Measurements from ENCODE around the gene TUBD1. TPM values are rescaled to one million over a fixed set of nuclear protein-coding genes. Genes with fewer than 3 reads are reported as not detected.
"Not testable (repeated sequence)": the region's sequence is repeated elsewhere in the genome, so short reads cannot be mapped to it uniquely, and the experiment has no call there.

The TUBD1 gene, protein sequence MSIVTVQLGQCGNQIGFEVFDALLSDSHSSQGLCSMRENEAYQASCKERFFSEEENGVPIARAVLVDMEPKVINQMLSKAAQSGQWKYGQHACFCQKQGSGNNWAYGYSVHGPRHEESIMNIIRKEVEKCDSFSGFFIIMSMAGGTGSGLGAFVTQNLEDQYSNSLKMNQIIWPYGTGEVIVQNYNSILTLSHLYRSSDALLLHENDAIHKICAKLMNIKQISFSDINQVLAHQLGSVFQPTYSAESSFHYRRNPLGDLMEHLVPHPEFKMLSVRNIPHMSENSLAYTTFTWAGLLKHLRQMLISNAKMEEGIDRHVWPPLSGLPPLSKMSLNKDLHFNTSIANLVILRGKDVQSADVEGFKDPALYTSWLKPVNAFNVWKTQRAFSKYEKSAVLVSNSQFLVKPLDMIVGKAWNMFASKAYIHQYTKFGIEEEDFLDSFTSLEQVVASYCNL
- total RNA-seq (ENCODE audit: low replicate concordance), result 8.0 and 16.7 TPM in 2 replicates
- long read RNA-seq, transcript TUBD1-202 (8 exons, 1,769 nt), result minor isoform, 7 of 53 reads
- long read RNA-seq, transcript TUBD1-201 (9 exons, 2,490 nt), result major isoform, 21 of 53 reads
- long read RNA-seq, partial matches to known transcripts, result 1 of 53 reads
- long read RNA-seq, other reads (novel, unspliced or antisense), result 23 of 53 reads

DNA sequence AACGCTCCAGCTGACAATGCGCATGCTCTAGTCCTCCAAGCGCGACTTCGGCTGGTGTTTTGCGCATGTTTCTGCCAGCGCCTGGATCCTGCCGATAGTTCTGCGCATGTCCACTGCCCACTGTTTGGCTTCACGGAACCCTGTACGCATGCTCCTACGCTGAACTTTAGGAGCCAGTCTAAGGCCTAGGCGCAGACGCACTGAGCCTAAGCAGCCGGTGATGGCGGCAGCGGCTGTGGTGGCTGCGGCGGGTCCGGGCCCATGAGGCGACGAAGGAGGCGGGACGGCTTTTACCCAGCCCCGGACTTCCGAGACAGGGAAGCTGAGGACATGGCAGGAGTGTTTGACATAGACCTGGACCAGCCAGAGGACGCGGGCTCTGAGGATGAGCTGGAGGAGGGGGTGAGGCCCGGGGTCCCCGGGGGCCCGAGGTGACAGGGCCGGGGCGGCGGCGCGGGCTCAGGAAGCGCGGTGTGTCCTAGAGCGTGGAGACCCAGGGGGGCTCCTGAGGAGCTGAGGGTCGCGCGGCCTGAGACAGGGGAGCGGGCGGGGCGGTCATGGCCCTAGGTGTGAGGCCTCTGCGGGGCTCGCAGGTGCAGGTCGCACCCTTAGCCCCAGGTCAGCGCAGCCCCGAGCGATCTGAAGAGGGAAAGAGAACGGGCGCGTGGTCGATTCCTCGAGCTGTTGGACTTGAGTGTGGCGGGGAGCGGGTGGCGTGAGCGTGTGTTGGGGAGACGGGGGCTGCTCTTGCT is at the start of gene TUBD1, which contains the start of gene RPS6KB1:
Gene TUBD1 (minus strand): TSS at position 20 of the 752 bp plus-strand sequence. CDS start 1,941 bp downstream, outside the sequence.
Gene RPS6KB1 (plus strand): TSS at position 198 of the 752 bp plus-strand sequence. CDS start 64 bp downstream, at position 262.
- Mint-ChIP-seq H3K27me3 (no peaks in the 10 kb centered on the region), H3K27ac (peak within 1 kb of the TSS; percentile 95), H3K4me3 (peak within 1 kb of the TSS; percentile 99), H3K9me3 (no peaks in the 10 kb centered on the region), H3K36me3 (peaks cover 5% of the 10 kb centered on the region), H3K4me1 (ENCODE audit: unreplicated experiment) (peaks cover 11% of the 10 kb centered on the region)
- TF ChIP-seq, protein P1, sequence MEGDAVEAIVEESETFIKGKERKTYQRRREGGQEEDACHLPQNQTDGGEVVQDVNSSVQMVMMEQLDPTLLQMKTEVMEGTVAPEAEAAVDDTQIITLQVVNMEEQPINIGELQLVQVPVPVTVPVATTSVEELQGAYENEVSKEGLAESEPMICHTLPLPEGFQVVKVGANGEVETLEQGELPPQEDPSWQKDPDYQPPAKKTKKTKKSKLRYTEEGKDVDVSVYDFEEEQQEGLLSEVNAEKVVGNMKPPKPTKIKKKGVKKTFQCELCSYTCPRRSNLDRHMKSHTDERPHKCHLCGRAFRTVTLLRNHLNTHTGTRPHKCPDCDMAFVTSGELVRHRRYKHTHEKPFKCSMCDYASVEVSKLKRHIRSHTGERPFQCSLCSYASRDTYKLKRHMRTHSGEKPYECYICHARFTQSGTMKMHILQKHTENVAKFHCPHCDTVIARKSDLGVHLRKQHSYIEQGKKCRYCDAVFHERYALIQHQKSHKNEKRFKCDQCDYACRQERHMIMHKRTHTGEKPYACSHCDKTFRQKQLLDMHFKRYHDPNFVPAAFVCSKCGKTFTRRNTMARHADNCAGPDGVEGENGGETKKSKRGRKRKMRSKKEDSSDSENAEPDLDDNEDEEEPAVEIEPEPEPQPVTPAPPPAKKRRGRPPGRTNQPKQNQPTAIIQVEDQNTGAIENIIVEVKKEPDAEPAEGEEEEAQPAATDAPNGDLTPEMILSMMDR (conservative IDR thresholded peaks at IDR 0.05), result peak; percentile 3
- peak; percentile 94 for DNase-seq (ENCODE audit: extremely low spot score, unreplicated experiment)

DNA sequence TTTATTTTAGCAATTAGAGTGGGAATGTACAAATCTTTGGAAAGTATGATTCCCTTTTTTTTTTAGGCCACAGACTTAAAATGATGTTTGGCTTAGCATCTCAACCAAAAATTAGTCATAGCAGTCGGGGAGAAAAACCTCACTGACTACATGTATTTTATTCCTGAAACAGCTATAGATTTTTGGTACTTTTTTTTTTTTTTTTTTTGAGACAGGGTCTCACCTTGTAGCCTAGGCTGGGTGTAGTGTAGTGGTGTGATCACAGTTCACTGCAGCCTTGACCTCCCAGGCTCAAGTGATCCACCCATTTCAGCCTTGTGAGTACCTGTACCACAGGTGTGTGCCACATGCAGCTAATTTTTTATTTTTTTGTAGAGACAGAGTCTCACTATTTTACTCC is 48.4 kb upstream of the TUBD1 start:
- H3K27ac Mint-ChIP-seq, result peak overlapping the region; percentile 88

DNA sequence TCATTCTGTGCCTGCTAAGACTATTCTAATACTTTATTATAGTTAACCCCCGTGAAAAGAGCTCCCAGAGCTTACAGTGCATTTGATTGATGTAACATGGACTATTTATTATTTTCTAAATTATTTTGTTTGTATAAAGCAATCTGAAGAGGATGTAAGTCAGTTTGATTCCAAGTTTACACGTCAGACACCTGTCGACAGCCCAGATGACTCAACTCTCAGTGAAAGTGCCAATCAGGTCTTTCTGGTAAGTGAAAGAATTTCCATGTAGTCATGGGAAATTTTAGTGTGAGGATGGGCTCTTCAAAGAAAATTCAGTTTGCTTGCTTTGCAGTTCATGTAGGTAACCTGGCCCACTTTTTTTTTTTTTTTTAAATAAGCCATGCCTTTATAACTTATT is 48.0 kb upstream of the TUBD1 start:
- DNase-seq (ENCODE audit: extremely low spot score, unreplicated experiment); H3K4me1 Mint-ChIP-seq (ENCODE audit: unreplicated experiment); H3K4me3 Mint-ChIP-seq; H3K27me3 Mint-ChIP-seq; H3K9me3 Mint-ChIP-seq: not testable (repeated sequence)
- H3K27ac Mint-ChIP-seq, result peak overlapping the region; percentile 88
- H3K36me3 Mint-ChIP-seq, result peaks cover 25% of the 10 kb centered on the region

More for the DNA sequence above, 48.4 kb upstream of the TUBD1 start:
- Mint-ChIP-seq H3K27me3 (no peaks in the 10 kb centered on the region), H3K4me1 (ENCODE audit: unreplicated experiment) (no peaks in the 10 kb centered on the region), H3K36me3 (peaks cover 26% of the 10 kb centered on the region), H3K9me3 (no peaks in the 10 kb centered on the region), H3K4me3 (no peak overlapping the region)
- TF ChIP-seq, protein P1 (conservative IDR thresholded peaks at IDR 0.05), result no peak
- no peak for DNase-seq (ENCODE audit: extremely low spot score, unreplicated experiment)

DNA sequence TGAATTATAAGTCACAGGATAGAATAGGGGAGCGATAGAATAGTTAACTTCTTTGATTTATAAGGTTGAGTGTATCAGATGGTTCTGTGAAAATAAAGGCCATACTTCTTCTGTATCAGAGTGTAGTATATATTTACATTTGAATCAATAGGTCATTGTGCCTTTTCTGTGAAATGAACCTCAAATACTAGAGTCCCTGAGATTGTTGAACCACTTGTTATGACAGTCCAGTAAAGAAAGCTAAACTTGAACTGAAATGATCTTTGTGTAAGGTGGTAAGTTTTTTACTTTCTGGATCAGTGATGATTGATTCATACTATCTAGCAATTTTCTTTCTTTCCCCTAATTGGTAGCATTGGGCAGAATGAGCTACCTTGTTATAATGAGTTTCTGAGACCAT is 40.6 kb upstream of the TUBD1 start:
- H3K27ac Mint-ChIP-seq; H3K27me3 Mint-ChIP-seq; H3K4me1 Mint-ChIP-seq (ENCODE audit: unreplicated experiment); H3K9me3 Mint-ChIP-seq; H3K4me3 Mint-ChIP-seq; DNase-seq (ENCODE audit: extremely low spot score, unreplicated experiment): not testable (repeated sequence)
- H3K36me3 Mint-ChIP-seq, result peaks cover 37% of the 10 kb centered on the region

DNA sequence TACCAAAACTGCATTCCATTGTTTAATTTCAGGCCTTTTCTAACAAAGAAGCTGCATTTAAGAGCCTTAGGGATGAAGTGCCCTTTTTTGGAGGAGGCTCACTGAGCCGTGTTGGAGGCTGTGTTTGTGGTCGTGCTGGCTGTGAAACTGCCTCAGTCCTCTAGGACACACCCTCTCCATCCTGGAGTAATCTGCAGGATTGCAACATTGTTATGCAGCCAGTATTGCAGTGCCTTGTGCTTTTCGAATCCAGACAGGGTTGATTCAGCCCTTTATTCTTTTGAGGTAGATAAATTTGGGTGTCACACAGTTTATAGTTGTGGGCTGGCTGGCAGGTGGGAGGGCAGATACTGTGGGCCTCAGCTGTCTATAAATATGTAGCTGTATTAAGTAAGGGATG is 38.0 kb upstream of the TUBD1 start:
- not testable (repeated sequence) for H3K9me3 Mint-ChIP-seq; H3K27me3 Mint-ChIP-seq; DNase-seq (ENCODE audit: extremely low spot score, unreplicated experiment); H3K4me1 Mint-ChIP-seq (ENCODE audit: unreplicated experiment); H3K4me3 Mint-ChIP-seq
- peaks cover 33% of the 10 kb centered on the region for H3K36me3 Mint-ChIP-seq
- H3K27ac Mint-ChIP-seq, result peak overlapping the region; percentile 65

DNA sequence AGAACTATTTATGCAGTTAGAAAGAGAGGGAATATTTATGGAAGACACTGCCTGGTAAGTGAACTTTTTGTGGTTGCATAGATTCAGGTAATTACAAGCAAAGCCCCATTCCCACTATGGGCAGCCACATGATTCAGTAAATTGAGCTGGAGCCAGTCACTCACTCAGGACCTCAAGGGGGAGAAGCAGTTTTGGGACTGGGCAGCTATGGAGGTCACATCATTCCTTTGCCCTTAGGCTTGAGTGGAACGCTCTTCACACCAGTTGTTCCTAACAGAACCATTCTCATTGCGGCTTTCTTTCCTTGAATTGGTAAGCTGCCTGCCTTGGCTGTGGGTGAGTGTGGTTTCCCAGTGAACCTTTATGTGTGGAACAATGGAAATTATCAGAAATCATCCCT is 37.4 kb upstream of the TUBD1 start:
- H3K27ac Mint-ChIP-seq; H3K4me1 Mint-ChIP-seq (ENCODE audit: unreplicated experiment); H3K9me3 Mint-ChIP-seq; H3K27me3 Mint-ChIP-seq; H3K4me3 Mint-ChIP-seq; DNase-seq (ENCODE audit: extremely low spot score, unreplicated experiment): not testable (repeated sequence)
- peaks cover 33% of the 10 kb centered on the region for H3K36me3 Mint-ChIP-seq

DNA sequence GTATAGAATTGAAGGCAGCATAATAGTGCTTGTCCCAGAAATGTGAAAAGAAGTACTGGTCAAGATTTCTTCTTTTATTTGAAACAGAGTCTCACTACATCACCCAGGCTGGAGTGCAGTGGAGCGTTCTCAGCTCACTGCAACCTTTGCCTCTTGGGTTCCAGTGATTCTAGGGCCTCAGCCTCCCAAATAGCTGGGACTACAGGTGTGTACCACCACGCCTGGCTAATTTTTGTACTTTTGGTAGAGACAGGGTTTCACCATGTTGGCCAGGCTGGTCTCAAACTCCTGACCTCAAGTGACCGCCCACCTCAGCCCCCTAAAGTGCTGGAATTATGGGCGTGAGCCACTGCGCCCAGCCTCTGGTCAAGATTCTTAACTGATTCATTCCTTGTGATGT is 27.9 kb upstream of the TUBD1 start:
- H3K27ac Mint-ChIP-seq; H3K4me1 Mint-ChIP-seq (ENCODE audit: unreplicated experiment); H3K9me3 Mint-ChIP-seq; DNase-seq (ENCODE audit: extremely low spot score, unreplicated experiment); H3K27me3 Mint-ChIP-seq; H3K4me3 Mint-ChIP-seq: not testable (repeated sequence)
- H3K36me3 Mint-ChIP-seq, result peaks cover 20% of the 10 kb centered on the region
